Body of pancreas (tissue), 4 donors: ENCODE data around the gene SLC34A1. TPM values are rescaled to one million over a fixed set of nuclear protein-coding genes. Genes with fewer than 3 reads are reported as not detected.

ENCODE experiments used
- ATAC-seq: fragments of 150-250 bp; one replicate; pipeline ENCODE4 v1.9.1; 2016
- DNase-seq, 4 donors: peaks; one replicate each; pipeline ENCODE4 v3.0.0-alpha.2; 2019
- H3K27ac ChIP-seq, 4 donors: fragments of 200-600 bp; sonication (generic); 1 replicate in 3 of 4; 2 replicates in 1 of 4; pipeline versions ENCODE4 v1.5.1 to v1.6.1; 2016 to 2019; ENCODE audit warnings: mild to moderate bottlenecking in 1 of 4, mixed read lengths in 1 of 4, moderate library complexity in 1 of 4
- H3K27me3 ChIP-seq, 2 donors: fragments of 200-600 bp; sonication (generic); one replicate each; pipeline ENCODE4 v1.6.0; 2016; ENCODE audit warnings: mild to moderate bottlenecking in 1 of 2
- H3K36me3 ChIP-seq, 2 donors: fragments of 200-600 bp; sonication (generic); replicated peaks in 1 of 2; 2 replicates each; pipeline ENCODE4 v1.5.1; 2016; ENCODE audit warnings: low read depth in 2 of 2; ENCODE audit not compliant: insufficient read depth in 1 of 2
- H3K4me1 ChIP-seq: fragments of 200-600 bp; sonication (generic); one replicate; pipeline ENCODE4 v1.6.0; 2016
- H3K4me3 ChIP-seq, 2 donors: fragments of 200-600 bp; sonication (generic); 1 replicate in 1 of 2; 2 replicates in 1 of 2; pipeline ENCODE4 v1.5.1; 2016 to 2019
- H3K9me3 ChIP-seq, 3 donors: fragments of 200-600 bp; sonication (generic); 1 replicate in 2 of 3; 2 replicates in 1 of 3; pipeline ENCODE4 v1.5.1; 2016
- CTCF ChIP-seq, 7 experiments: fragments of 450-650 bp in 4 of 7; fragments of 200-600 bp in 3 of 7; sonication (generic) in 3 of 7; IDR thresholded peaks; one replicate each; pipeline ENCODE4 v1.5.1; 2016 to 2019; ENCODE audit warnings: antibody characterized with exemption in 7 of 7
- POLR2A ChIP-seq, 3 donors: fragments of 450-650 bp; IDR thresholded peaks; one replicate each; pipeline ENCODE4 v1.6.1; 2016; ENCODE audit warnings: antibody characterized with exemption in 3 of 3, mild to moderate bottlenecking in 2 of 3
- WGBS, 2 donors: methylation state at CpG; one replicate each; pipeline ENCODE4 v1.1.5; 2017; 5-methylcytosine and 5-hydroxymethylcytosine counted together
- intact Hi-C: fragments of 100-400 bp; cut with DNase I; formaldehyde crosslinking; loops from one replicate; pipeline ENCODE4 v1.15.1; 2023
- total RNA-seq, 2 donors: library from RNA; depleted of rRNA; stranded (reverse); fragments of >200 nt; gene quantifications; one replicate each; pipeline ENCODE4 v1.1.0, GENCODE V29; 2016

The SLC34A1 gene
- total RNA-seq, 2 donors from 2014 or later: not detected

GRCh38 chr5:177433658-177434217 is 49.5 kb downstream of the SLC34A1 start:
- Histone ChIP-seq H3K27me3 (no peaks in the 10 kb centered on the region), H3K4me3 (no peak overlapping the region), H3K36me3 (peaks cover 0 to 27% of the 10 kb centered on the region in 2 donors), H3K27ac (no peak overlapping the region), H3K4me1 (no peaks in the 10 kb centered on the region), H3K9me3 (no peaks in the 10 kb centered on the region)
- TF ChIP-seq POLR2A (IDR thresholded peaks at IDR 0.05): no peak
- TF ChIP-seq CTCF (IDR thresholded peaks at IDR 0.05): no peak
- 78 to 91% methylated on average over 4 to 25 of the region's 29 CpGs for WGBS, 2 donors
- no peak for ATAC-seq
- intact Hi-C loops: no loop called here
- no peak for DNase-seq

- no peak overlapping the region for H3K4me3 ChIP-seq
- WGBS, 2 donors: 90 to 94% methylated on average over 8 of the region's 8 CpGs
- DNase-seq: no peak
- TF ChIP-seq CTCF (IDR thresholded peaks at IDR 0.05) (no peak), POLR2A (IDR thresholded peaks at IDR 0.05) (no peak)
- H3K36me3 ChIP-seq: peaks cover 0 to 27% of the 10 kb centered on the region in 2 donors
- H3K27ac ChIP-seq: no peak overlapping the region
- no peak for ATAC-seq
- H3K9me3 ChIP-seq: no peaks in the 10 kb centered on the region
- H3K4me1 ChIP-seq: no peaks in the 10 kb centered on the region
- intact Hi-C loops: no loop called here
- H3K27me3 ChIP-seq: no peaks in the 10 kb centered on the region
These were observed 50.2 kb downstream of the SLC34A1 start for GRCh38 chr5:177434437-177434836.

GRCh38 chr5:177434942-177435738 is 50.9 kb downstream of the SLC34A1 start:
- Histone ChIP-seq H3K27ac (no peak overlapping the region), H3K27me3 (no peaks in the 10 kb centered on the region), H3K36me3 (peaks cover 0 to 27% of the 10 kb centered on the region in 2 donors), H3K9me3 (no peaks in the 10 kb centered on the region), H3K4me1 (no peaks in the 10 kb centered on the region), H3K4me3 (no peak overlapping the region)
- whole genome bisulfite sequencing, 2 donors: 87 to 92% methylated on average over 12 to 20 of the region's 20 CpGs
- intact Hi-C loops: no loop called here
- no peak for TF ChIP-seq CTCF (IDR thresholded peaks at IDR 0.05)
- no peak for TF ChIP-seq POLR2A (IDR thresholded peaks at IDR 0.05)
- ATAC-seq (no peak), DNase-seq (no peak)

GRCh38 chr5:177435847-177436536 is 51.8 kb downstream of the SLC34A1 start:
- Histone ChIP-seq H3K36me3 (peaks cover 0 to 27% of the 10 kb centered on the region in 2 donors), H3K27ac (no peak overlapping the region), H3K4me3 (no peak overlapping the region), H3K27me3 (no peaks in the 10 kb centered on the region), H3K4me1 (no peaks in the 10 kb centered on the region), H3K9me3 (no peaks in the 10 kb centered on the region)
- TF ChIP-seq POLR2A (IDR thresholded peaks at IDR 0.05) (no peak), CTCF (IDR thresholded peaks at IDR 0.05) (no peak)
- 92 to 93% methylated on average over 19 to 37 of the region's 37 CpGs for WGBS, 2 donors
- DNase-seq (no peak), ATAC-seq (no peak)
- intact Hi-C loops: no loop called here
